ENCODE data around the gene PPP6R1.
"Not testable (repeated sequence)": the region's sequence is repeated elsewhere in the genome, so short reads cannot be mapped to it uniquely, and the experiment has no call there.

Gene PPP6R1

DNA sequence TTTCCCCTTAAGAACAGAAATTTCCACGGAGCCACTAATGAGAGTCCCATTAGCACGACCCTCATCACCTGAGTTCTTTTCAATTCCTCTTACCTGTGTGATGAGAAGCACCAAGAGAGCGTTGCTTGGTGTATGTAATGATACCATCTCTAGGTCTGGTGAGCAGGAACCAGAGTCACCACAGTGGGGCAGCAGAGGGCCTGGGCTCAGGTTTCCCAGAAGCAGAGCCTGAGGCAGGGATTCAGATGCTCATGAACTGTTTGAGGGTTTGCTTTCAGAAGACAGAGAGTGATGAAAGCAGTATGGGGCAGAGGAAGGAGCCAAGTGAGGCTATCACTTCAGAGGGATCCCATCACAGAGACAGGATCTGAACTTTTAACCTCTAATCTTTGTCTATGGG is 46.4 kb downstream of the PPP6R1 start:
- no peaks in the 10 kb centered on the region for H3K79me2 ChIP-seq (ENCODE audit: insufficient read depth, low read depth)
- H3K4me2 ChIP-seq = no peak overlapping the region
- H2AFZ ChIP-seq (ENCODE audit: low read depth) = no peak overlapping the region
- no peak overlapping the region for H3K9ac ChIP-seq
- TF ChIP-seq, protein P1, sequence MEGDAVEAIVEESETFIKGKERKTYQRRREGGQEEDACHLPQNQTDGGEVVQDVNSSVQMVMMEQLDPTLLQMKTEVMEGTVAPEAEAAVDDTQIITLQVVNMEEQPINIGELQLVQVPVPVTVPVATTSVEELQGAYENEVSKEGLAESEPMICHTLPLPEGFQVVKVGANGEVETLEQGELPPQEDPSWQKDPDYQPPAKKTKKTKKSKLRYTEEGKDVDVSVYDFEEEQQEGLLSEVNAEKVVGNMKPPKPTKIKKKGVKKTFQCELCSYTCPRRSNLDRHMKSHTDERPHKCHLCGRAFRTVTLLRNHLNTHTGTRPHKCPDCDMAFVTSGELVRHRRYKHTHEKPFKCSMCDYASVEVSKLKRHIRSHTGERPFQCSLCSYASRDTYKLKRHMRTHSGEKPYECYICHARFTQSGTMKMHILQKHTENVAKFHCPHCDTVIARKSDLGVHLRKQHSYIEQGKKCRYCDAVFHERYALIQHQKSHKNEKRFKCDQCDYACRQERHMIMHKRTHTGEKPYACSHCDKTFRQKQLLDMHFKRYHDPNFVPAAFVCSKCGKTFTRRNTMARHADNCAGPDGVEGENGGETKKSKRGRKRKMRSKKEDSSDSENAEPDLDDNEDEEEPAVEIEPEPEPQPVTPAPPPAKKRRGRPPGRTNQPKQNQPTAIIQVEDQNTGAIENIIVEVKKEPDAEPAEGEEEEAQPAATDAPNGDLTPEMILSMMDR (conservative IDR thresholded peaks at IDR 0.05; ENCODE audit: low read depth, low read length) = peak; percentile 91
- no peaks in the 10 kb centered on the region for H3K4me1 ChIP-seq (ENCODE audit: low read depth, poor library complexity, severe bottlenecking)
- H4K20me1 ChIP-seq (ENCODE audit: insufficient read depth) = no peaks in the 10 kb centered on the region
- no peak overlapping the region for H3K4me3 ChIP-seq (IDR thresholded peaks at IDR 0.05; ENCODE audit: insufficient read depth, low read depth, low read length)
- H3K27me3 ChIP-seq (ENCODE audit: insufficient read depth, low read depth) = peaks cover 58% of the 10 kb centered on the region
- H3K36me3 ChIP-seq (ENCODE audit: insufficient read depth) = no peaks in the 10 kb centered on the region
- H3K27ac ChIP-seq = no peak overlapping the region

DNA sequence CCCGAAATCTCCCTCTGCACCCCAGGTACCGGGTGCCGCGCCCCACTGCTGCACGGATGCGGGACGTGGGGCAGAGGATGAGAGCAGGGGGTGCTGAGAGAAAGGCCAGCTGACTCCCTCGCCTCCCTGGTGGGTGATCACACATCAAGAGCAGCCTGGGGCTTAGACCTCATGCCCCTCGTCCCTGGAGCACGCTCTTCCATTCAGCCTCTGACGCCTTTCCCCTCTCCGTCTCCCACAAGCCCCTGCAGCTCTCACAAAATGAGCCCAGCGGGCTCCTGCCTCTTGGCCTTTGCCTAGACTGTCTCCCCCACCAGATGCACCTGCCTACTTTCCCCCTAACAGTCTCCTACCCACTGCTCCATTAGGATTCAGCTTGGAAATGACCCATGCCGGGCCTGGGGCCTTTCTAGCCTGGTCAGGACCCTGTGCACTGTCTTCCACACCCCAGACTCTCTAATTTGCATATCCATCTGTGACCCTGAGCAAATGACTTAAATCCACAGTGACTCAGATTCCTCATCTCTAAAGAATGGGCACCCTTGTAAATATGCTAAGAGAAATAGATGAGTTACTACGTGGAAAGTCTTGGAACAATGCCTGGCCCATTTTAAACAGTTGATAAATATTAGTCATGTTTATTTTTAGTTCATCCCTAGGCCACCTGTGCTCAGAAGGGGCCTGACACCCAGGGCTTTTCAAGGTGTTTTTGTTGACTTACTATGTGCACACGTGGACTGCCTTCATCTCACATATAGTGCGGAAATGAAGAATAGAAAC is 48.9 kb downstream of the PPP6R1 start:
- no peak overlapping the region for H3K4me3 ChIP-seq (IDR thresholded peaks at IDR 0.05; ENCODE audit: insufficient read depth, low read depth, low read length)
- no peaks in the 10 kb centered on the region for H3K79me2 ChIP-seq (ENCODE audit: insufficient read depth, low read depth)
- H3K36me3 ChIP-seq (ENCODE audit: insufficient read depth) = no peaks in the 10 kb centered on the region
- no peaks in the 10 kb centered on the region for H3K4me1 ChIP-seq (ENCODE audit: low read depth, poor library complexity, severe bottlenecking)
- TF ChIP-seq, protein P1 (conservative IDR thresholded peaks at IDR 0.05; ENCODE audit: low read depth, low read length) = no peak
- H2AFZ ChIP-seq (ENCODE audit: low read depth) = no peak overlapping the region
- no peak overlapping the region for H3K27ac ChIP-seq
- H4K20me1 ChIP-seq (ENCODE audit: insufficient read depth) = no peaks in the 10 kb centered on the region
- H3K9ac ChIP-seq = no peak overlapping the region
- H3K4me2 ChIP-seq = no peak overlapping the region
- peaks cover 65% of the 10 kb centered on the region for H3K27me3 ChIP-seq (ENCODE audit: insufficient read depth, low read depth)

DNA sequence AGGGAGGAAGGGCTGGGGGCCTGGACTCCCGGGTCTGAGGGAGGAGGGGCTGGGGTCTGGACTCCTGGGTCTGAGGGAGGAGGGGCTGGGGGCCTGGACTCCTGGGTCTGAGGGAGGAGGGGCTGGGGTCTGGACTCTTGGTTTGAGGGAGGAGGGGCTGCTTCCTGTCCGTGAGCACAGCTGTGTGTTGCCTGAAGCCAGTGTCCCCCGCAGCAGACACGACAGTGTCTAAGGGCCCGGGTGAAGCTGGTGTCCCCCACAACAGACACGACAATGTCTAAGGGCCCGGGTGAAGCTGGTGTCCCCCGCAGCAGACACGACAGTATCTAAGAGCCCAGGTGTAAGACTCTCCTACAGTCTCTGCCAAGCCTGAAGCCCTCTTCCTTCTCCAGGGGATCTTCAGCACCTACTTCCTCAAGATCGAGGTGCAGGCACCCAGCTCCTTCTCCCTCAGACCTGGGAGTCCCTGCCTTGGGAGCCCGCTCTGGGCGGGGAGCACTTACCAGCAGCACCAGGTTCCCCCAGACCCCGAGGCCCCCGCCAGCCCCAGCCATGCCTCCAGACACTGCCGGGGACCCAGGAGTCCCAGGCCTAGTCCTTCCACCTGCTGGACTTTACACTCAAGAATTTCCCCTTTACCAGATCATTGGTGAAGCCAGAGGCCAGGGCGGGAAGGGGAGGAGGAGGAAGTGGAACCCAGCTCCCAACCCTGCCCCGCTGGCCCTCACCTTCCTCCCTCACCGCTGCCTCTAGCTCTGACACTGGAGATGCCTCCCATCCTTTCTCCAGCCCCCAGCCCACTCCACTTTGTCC is 49.7 kb downstream of the PPP6R1 start, which contains the start of gene PTPRH:
PTPRH (minus strand) TSS at position 622 of the 813 bp plus-strand sequence; CDS start at position 554, 68 bp downstream.
- no peaks in the 10 kb centered on the region for H3K36me3 ChIP-seq (ENCODE audit: insufficient read depth)
- no peak within 1 kb of the TSS for H3K9ac ChIP-seq
- peaks cover 65% of the 10 kb centered on the region for H3K27me3 ChIP-seq (ENCODE audit: insufficient read depth, low read depth)
- H3K4me3 ChIP-seq (IDR thresholded peaks at IDR 0.05; ENCODE audit: insufficient read depth, low read depth, low read length) = no peak within 1 kb of the TSS
- H3K4me2 ChIP-seq = no peak within 1 kb of the TSS
- H4K20me1 ChIP-seq (ENCODE audit: insufficient read depth) = no peaks in the 10 kb centered on the region
- no peaks in the 10 kb centered on the region for H3K4me1 ChIP-seq (ENCODE audit: low read depth, poor library complexity, severe bottlenecking)
- TF ChIP-seq, protein P1 (conservative IDR thresholded peaks at IDR 0.05; ENCODE audit: low read depth, low read length) = no peak
- H3K27ac ChIP-seq = no peak within 1 kb of the TSS
- no peaks in the 10 kb centered on the region for H3K79me2 ChIP-seq (ENCODE audit: insufficient read depth, low read depth)
- H2AFZ ChIP-seq (ENCODE audit: low read depth) = no peak within 1 kb of the TSS

DNA sequence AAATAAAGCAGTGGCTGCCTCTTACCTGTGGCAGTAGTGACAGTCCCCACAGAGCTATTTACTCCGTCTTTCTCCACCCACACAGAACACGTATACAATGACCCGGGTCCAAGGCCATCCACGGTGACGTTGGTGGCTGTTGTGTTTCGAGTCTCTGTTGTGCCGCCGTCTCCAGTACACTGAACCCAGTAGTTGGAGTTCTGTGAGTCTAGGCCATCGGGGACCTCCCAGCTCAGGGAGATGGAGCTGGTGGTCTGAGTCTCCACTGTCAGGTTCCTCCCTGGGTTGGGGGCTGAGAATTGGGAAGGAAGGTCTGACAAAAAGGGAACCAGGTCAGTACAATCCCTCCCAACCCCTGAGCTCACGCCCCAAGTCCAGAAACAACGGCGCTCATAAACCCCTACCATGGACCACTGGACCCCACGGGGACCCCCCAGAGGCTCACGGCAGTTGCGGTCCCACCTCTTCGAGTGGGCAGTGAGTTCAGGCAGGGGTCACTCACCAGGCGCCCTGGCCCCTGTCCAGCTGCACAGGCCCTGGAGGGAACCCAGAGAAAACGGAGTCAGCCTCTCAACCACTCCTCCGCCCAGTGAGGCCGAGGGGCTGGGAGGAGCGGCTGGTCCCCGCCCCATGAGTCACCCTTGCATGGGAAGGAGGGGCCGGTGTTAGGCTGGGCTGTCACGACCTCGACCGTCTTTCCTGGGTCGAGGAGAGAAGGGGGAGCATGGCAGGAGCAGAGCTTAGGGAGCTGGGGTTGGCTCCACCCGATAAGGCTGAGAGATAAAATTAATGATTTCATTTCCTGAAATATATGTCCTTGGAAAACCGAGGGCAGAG is 51.9 kb downstream of the PPP6R1 start:
- H3K36me3 ChIP-seq (ENCODE audit: insufficient read depth) = no peaks in the 10 kb centered on the region
- TF ChIP-seq, protein P1 (conservative IDR thresholded peaks at IDR 0.05; ENCODE audit: low read depth, low read length) = no peak
- no peaks in the 10 kb centered on the region for H4K20me1 ChIP-seq (ENCODE audit: insufficient read depth)
- no peak overlapping the region for H3K27ac ChIP-seq
- no peak overlapping the region for H3K4me2 ChIP-seq
- H3K9ac ChIP-seq = no peak overlapping the region
- no peaks in the 10 kb centered on the region for H3K4me1 ChIP-seq (ENCODE audit: low read depth, poor library complexity, severe bottlenecking)
- no peak overlapping the region for H3K4me3 ChIP-seq (IDR thresholded peaks at IDR 0.05; ENCODE audit: insufficient read depth, low read depth, low read length)
- no peaks in the 10 kb centered on the region for H3K79me2 ChIP-seq (ENCODE audit: insufficient read depth, low read depth)
- H3K27me3 ChIP-seq (ENCODE audit: insufficient read depth, low read depth) = peaks cover 76% of the 10 kb centered on the region
- H2AFZ ChIP-seq (ENCODE audit: low read depth) = no peak overlapping the region

DNA sequence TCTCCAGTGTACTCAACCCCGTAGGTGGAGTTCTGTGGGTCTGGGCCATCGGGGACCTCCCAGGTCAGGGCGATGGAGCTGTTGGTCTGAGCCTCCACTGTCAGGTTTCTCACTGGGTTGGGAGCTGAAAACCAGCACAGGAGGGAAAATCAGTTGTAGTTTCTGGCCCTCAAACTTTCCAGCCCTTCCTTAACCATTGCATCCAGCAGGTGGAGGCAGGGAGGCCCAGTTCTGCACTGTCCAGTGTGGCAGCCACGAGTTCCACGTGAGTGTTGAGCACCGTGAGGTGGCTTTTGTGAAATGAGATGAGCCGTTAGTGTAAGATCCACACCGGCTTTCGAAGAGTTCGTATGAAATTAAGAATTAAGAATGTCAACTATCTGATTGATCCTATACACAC is 56.6 kb downstream of the PPP6R1 start:
- not testable (repeated sequence) for H3K79me2 ChIP-seq (ENCODE audit: insufficient read depth, low read depth); H3K4me2 ChIP-seq; H3K4me1 ChIP-seq (ENCODE audit: low read depth, poor library complexity, severe bottlenecking); H4K20me1 ChIP-seq (ENCODE audit: insufficient read depth); H3K9ac ChIP-seq; H3K36me3 ChIP-seq (ENCODE audit: insufficient read depth); H3K4me3 ChIP-seq (IDR thresholded peaks at IDR 0.05; ENCODE audit: insufficient read depth, low read depth, low read length); H3K27ac ChIP-seq; H2AFZ ChIP-seq (ENCODE audit: low read depth)
- H3K27me3 ChIP-seq (ENCODE audit: insufficient read depth, low read depth) = peaks cover 95% of the 10 kb centered on the region

Data from KMS-11 (cell line).